WERI-Rb-1 (cell line): ENCODE measurements around the gene CALCOCO2.
"Not testable (repeated sequence)": the region's sequence is repeated elsewhere in the genome, so short reads cannot be mapped to it uniquely, and the experiment has no call there.

Experiments used
- DNase-seq: peaks from one replicate; pipeline ENCODE4 v3.0.0-alpha.2; 2020
- H3K27ac ChIP-seq: fragments of 250-450 bp; sonication (Bioruptor Pico); 2 replicates; pipeline ENCODE4 v1.5.1; 2020; ENCODE audit warnings: mild to moderate bottlenecking, moderate library complexity
- H3K27me3 ChIP-seq: fragments of 250-450 bp; sonication (Bioruptor Pico); 2 replicates; pipeline ENCODE4 v1.5.1; 2021; ENCODE audit warnings: mild to moderate bottlenecking, low read depth, moderate library complexity; ENCODE audit not compliant: insufficient read depth, severe bottlenecking
- H3K36me3 ChIP-seq: fragments of 250-450 bp; sonication (Bioruptor Pico); 2 replicates; pipeline ENCODE4 v1.5.1; 2020; ENCODE audit warnings: mild to moderate bottlenecking, moderate library complexity
- H3K4me3 ChIP-seq: 2 replicates; pipeline ENCODE4 v1.5.1; 2011; ENCODE audit warnings: low read depth, mild to moderate bottlenecking, control low read depth, low read length
- H3K9me3 ChIP-seq: fragments of 250-450 bp; sonication (Bioruptor Pico); 2 replicates; pipeline ENCODE4 v1.5.1; 2021; ENCODE audit warnings: mild to moderate bottlenecking, moderate library complexity; ENCODE audit not compliant: severe bottlenecking
- CTCF ChIP-seq: IDR thresholded peaks from 2 replicates; pipeline ENCODE4 v1.5.1; 2011; ENCODE audit warnings: low read depth, mild to moderate bottlenecking, control low read depth, inconsistent platforms, low read length

CALCOCO2 gene

GRCh38 chr17:48868916-48869500 lies 38.2 kb downstream of the CALCOCO2 start:
- Histone ChIP-seq H3K9me3 (no peaks in the 10 kb centered on the region), H3K27ac (peak overlapping the region; percentile 46), H3K36me3 (no peaks in the 10 kb centered on the region), H3K4me3 (no peak overlapping the region), H3K27me3 (no peaks in the 10 kb centered on the region)
- no peak for TF ChIP-seq CTCF
- peak; percentile 46 for DNase-seq

- Histone ChIP-seq H3K27me3 (no peaks in the 10 kb centered on the region), H3K9me3 (no peaks in the 10 kb centered on the region), H3K27ac (peak overlapping the region; percentile 46), H3K36me3 (no peaks in the 10 kb centered on the region), H3K4me3 (peak overlapping the region; percentile 3; the same call in 1 of the 2 replicates)
- peak; percentile 86 for DNase-seq
- no peak for TF ChIP-seq CTCF
Observed at GRCh38 chr17:48869821-48870318, 39.0 kb downstream of the CALCOCO2 start.

- TF ChIP-seq CTCF = no peak
- Histone ChIP-seq H3K9me3 (no peaks in the 10 kb centered on the region), H3K4me3 (no peak overlapping the region), H3K36me3 (no peaks in the 10 kb centered on the region), H3K27me3 (no peaks in the 10 kb centered on the region), H3K27ac (no peak overlapping the region)
- DNase-seq = no peak
Observed at GRCh38 chr17:48871035-48871550, 40.3 kb downstream of the CALCOCO2 start.

GRCh38 chr17:48871551-48872351 lies 40.9 kb downstream of the CALCOCO2 start:
- TF ChIP-seq CTCF = no peak
- DNase-seq = peak; percentile 86
- no peak overlapping the region for H3K4me3 ChIP-seq
- peak overlapping the region; percentile 43 for H3K27ac ChIP-seq
- no peaks in the 10 kb centered on the region for H3K9me3 ChIP-seq
- H3K36me3 ChIP-seq = no peaks in the 10 kb centered on the region
- no peaks in the 10 kb centered on the region for H3K27me3 ChIP-seq

GRCh38 chr17:48872409-48872808 lies 41.6 kb downstream of the CALCOCO2 start:
- not testable (repeated sequence) for H3K36me3 ChIP-seq, H3K27me3 ChIP-seq, H3K4me3 ChIP-seq, H3K9me3 ChIP-seq, DNase-seq
- peak overlapping the region; percentile 43 for H3K27ac ChIP-seq

GRCh38 chr17:48873209-48873608 lies 42.4 kb downstream of the CALCOCO2 start:
- Histone ChIP-seq H3K4me3 (no peak overlapping the region), H3K9me3 (no peaks in the 10 kb centered on the region), H3K27ac (no peak overlapping the region), H3K36me3 (no peaks in the 10 kb centered on the region), H3K27me3 (no peaks in the 10 kb centered on the region)
- TF ChIP-seq CTCF = no peak
- no peak for DNase-seq
